ENCODE measurements around the gene TYW5.

The TYW5 gene

DNA sequence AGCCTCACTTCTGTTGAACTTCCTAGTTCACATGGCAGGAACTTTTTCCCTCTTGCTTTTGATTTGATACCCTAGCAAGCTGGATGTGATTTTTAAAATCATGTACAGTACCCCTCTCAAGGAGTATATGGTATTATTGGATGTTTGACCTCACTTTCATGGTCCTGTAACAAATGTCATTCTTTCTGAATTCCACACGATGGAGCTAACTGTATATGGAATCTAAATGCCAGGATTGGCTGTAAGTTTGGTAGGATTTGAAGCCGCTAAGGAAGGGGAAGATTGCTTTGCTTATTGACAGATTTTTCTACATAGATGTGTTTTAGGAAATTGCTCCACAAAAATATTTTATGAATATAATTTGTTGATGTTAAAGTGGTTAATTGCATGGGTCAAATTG lies 18.4 kb upstream of the TYW5 start:
- no peak for DNase-seq

- DNase-seq: no peak
These were observed 16.9 kb upstream of the TYW5 start for GRCh38 chr2:199972088-199972626.

- DNase-seq: no peak
These were observed 12.8 kb upstream of the TYW5 start for GRCh38 chr2:199968126-199968525.

DNA sequence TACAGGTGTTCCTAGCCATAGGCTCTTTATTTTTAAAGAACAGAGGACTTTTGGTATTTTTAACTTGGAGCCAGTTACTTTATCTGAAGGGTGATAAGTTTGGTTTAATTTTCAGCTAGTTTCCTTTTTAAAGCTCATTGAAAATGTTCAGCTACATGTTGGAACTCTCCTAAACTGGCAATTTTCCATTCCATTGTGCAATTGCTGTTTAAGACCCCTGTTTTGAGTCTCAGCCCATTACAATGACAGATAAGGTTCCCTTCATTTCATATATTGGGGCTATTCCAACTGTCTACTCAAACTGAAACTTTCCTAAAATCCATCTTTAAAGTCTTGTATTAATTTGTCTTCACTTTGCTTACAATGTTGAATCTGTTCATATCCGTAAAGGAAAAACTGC lies 11.7 kb upstream of the TYW5 start:
- DNase-seq: no peak

GRCh38 chr2:199966405-199966804 lies 11.1 kb upstream of the TYW5 start:
- no peak for DNase-seq

GRCh38 chr2:199962203-199962602 lies 6.9 kb upstream of the TYW5 start:
- DNase-seq: no peak

GRCh38 chr2:199958014-199958413 lies 2.7 kb upstream of the TYW5 start:
- DNase-seq: no peak

DNA sequence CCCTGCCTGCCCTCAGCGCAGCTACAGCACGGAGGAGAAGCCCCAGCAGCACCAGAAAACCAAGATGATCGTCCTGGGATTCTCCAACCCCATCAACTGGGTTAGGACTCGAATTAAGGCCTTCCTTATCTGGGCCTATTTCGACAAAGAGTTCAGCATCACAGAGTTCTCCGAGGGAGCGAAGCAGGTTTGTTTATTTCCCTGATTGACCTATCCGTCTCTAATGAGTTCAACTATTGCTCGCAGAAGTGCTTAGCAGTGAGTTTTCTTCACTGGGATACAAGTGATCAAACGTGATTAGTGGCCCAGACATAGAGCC lies 730 bp upstream of the TYW5 start:
- no peak for DNase-seq

DNA sequence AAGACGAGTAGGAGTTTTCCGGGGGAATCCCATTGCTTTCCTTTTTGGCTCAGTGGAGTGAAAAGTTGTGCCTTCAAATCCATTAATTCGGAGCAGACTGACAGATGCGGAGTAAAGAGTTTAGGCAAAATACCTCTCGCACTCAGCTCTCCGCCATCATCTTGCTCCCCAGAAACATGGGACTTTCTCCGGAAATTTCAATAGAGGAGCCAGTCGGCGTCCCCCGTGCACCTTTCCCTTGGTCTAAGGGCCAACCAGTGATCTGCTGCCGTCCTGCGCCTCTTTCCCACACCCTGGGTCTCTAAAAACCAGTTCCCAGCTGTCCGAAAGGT lies 318 bp downstream of the TYW5 start:
- no peak for DNase-seq

DNA sequence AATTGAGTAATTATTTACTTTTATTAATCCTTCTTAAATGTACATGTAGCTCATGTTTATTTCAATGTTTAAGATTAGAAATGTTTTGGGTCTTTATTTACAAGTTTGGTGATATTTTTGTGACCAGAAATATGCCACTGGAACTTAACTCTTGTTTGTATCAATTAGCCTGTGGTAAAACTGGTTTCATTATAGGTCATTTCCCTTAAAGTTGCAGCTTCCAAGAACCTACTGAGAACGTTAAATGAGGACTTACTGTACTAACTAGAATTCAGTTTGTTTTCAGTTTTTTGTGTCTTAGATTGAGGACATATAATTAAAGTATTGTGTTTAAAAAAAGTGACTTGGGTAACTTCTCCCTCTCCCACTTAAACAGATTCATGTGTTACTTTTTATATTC lies 4.3 kb downstream of the TYW5 start:
- DNase-seq: no peak

DNA sequence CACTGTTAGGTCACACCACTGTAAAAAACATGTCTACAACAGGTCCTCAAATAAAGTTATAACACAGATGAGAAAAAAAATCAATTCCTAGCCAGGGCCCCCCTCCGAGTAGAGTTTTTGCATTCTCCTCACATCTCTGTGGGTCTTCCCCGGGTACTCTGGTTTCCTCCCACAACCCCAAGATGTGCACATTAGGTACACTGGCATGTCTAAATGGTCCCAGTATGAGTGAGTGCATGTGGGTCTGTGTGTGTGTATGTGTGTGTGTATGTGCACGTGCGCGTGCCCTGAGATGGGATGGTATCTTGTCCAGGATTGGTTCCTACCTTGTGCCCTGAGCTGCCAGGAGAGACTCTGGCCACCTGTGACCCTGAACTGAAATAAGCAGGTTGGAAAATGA lies 4.9 kb downstream of the TYW5 start:
- DNase-seq: no peak

GRCh38 chr2:199946836-199947235 lies 8.5 kb downstream of the TYW5 start:
- no peak for DNase-seq

GRCh38 chr2:199946196-199946595 lies 9.1 kb downstream of the TYW5 start:
- no peak for DNase-seq

DNA sequence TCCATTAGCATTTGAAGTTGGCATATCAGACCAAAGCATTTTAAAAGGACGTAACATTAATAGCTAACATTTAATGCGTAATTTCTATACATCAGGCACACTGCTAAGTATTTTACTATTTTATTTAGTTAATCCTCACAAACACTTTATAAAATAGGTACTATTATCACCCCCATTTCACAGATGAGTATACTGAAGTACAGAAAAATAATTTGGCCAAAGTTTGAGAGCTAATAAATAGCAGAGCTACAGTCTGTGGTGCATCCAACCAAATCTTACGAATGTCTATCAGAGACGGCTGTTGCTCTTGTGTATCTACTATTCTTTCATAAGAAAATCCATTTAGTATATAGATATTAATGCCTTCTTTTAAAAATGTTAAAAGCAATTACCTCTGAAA lies 11.9 kb downstream of the TYW5 start:
- no peak for DNase-seq

GRCh38 chr2:199940373-199940772 lies 14.9 kb downstream of the TYW5 start:
- DNase-seq: peak; percentile 20

DNA sequence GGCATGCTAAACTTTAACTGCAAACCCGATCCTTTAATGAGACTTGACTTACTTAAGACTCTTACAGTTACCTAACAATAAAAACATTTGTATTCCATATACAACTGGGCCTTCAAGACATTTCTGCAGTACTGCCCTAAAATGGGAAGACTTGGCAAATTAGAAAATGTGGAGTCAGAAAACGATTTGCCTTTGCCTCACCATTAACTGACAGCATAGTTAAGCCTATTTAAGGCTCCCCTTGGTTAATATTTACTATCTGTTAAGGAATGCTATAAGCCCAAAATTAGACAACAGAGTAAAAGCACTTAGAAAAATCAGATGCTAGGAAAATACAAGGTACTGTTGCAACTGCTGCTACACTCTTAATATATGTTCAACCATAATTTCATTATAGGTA lies 18.7 kb downstream of the TYW5 start:
- no peak for DNase-seq

GRCh38 chr2:199933466-199933865 lies 21.8 kb downstream of the TYW5 start:
- DNase-seq: no peak

DNA sequence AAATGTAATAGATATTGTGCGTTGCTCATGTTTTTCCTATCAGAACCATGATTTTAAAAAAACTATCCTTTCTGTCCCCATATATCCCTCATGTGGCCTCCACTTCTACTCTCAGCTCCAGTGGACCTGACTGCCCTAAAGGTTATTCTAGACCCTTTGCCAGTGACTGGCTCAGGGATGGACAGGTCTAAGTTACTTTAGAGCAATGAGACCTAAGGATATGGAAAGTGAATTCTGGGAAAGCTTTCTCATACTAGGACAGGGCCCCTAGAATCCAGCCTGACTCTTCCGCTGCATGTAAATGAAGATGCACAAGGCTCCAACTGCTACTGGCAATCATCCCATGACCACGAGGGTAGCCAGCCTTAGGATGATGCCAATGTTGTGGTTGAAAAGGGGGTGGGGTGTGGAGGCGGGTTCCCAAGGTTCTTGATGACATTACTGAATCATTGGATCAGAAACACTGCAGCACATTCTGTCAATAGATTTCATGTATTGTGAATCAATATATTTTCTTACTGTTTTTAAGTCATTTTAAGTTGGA lies 22.9 kb downstream of the TYW5 start:
- no peak for DNase-seq

DNA sequence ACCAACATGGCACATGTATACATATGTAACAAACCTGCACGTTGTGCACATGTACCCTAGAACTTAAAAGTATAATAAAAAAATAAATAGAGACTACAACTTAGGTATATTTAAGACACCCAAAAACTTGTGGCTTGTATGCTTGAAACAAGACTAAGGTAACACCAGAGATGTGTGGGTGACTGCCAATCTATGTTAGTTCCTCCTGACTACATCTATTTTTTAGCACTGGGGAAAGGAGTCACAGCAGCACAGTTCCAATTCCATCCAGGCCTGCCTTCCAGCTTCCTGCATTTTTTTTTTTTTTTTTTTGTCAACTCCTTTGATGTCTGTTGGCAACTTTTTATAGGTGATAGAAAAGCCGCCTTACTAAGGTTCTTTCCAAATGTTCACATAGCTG lies 26.0 kb downstream of the TYW5 start:
- DNase-seq: no peak

GRCh38 chr2:199928626-199929025 lies 26.7 kb downstream of the TYW5 start:
- no peak for DNase-seq

DNA sequence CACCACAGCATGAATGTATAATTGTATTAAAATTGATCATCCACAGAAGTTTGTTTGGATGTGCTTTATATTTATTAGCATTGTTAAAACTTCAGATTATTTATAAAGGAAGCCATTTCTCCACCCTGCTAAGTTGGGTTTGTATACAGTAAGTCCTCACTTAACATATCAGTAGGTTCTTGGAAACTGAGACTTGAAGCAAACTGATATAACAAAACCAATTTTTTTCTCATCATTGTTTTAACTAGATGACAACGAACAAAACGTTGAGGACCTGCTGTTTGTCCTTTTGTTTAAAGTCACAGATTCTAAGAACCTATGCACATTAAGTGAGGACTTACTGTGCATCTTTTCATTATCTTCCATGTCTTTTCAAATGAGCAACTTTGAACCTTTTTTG lies 27.1 kb downstream of the TYW5 start:
- DNase-seq: no peak

- DNase-seq: no peak
These were observed 28.5 kb downstream of the TYW5 start for GRCh38 chr2:199926806-199927205.

- no peak for DNase-seq
These were observed 31.4 kb downstream of the TYW5 start for GRCh38 chr2:199923924-199924323.

- DNase-seq: no peak
These were observed 32.4 kb downstream of the TYW5 start for GRCh38 chr2:199922856-199923255.

DNA sequence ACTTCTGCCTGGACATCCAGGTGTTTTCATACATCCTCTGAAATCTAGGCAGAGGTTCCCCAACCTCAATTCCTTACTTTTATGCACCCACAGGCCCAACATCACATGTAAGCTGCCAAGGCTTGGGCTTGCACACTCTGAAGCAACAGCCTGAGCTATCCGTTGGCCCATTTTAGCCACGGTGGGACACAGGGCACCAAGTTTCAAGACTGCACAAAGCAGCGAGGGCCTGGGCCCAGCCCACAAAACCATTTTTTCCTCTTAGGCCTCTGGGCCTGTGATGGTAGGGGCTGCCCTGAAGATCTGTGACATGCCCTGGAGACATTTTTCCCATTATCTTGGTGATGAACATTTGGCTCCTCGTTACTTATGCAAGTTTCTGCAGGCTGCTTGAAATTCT lies 38.3 kb downstream of the TYW5 start:
- DNase-seq: no peak

GRCh38 chr2:199914372-199914958 lies 40.8 kb downstream of the TYW5 start:
- DNase-seq: no peak
